HG02884 (cell line): ENCODE data around the gene AFG3L2.
"Not testable (repeated sequence)": the region's sequence is repeated elsewhere in the genome, so short reads cannot be mapped to it uniquely, and the experiment has no call there.

Experiments
- ATAC-seq: cut with Tn5 transposase; IDR thresholded peaks from one replicate; pipeline ENCODE4 v1.9.1; 2021; ENCODE audit warnings: mild to moderate bottlenecking, moderate library complexity; ENCODE audit not compliant: unreplicated experiment

The AFG3L2 gene

GRCh38 chr18:12376754-12377555 is at the start of gene AFG3L2:
Gene AFG3L2, minus strand, starts transcription at chr18:12377227. Its CDS starts 145 bp downstream, at chr18:12377082.
- peak; percentile 82 for ATAC-seq

GRCh38 chr18:12424252-12424651 is 47.2 kb upstream of the AFG3L2 start:
- no peak for ATAC-seq

- ATAC-seq: no peak
These were observed 46.8 kb upstream of the AFG3L2 start for GRCh38 chr18:12423820-12424219.

DNA sequence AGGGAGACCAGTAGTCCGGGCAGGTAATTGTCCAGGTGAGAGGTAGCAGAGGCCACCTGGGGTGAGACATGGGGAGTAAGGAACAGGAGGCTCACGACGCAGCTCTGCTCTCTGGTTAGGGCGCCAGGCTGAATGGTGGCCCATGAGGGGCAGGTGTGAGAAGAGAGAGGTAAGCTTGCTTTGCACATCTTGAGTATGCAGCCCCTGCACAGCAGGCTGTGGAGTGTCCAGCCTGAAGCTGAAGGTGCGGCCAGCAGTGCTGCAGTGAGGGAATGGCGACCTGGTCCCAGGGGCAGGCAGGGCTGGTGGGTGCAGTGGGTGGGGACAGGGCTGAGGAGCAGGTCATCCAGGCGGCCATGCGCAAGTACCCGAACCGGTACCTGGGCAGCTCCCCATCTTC is 46.4 kb upstream of the AFG3L2 start:
- ATAC-seq: no peak

DNA sequence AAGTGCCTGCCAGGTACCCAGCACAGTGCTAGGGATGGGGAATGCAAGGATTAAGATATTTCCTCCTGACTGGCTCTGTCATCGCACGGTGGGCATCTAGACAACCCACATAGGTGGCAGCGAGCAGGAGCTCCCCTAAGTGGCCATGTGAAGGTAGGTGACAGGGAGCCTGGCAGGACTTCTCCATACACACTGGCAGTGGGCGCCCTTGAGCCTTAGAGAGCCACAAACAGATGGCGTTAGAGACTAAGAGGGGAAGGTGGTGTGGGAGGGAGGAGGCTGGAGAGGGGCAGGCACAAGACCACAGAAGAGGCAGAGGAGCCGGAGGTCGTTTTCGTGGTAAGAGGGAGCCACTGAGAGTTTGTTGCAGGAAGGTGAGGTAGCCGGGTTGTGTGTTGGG is 45.9 kb upstream of the AFG3L2 start:
- ATAC-seq: no peak

- no peak for ATAC-seq
These were observed 44.7 kb upstream of the AFG3L2 start for GRCh38 chr18:12421732-12422131.

GRCh38 chr18:12420821-12421421 is 43.9 kb upstream of the AFG3L2 start:
- no peak for ATAC-seq

DNA sequence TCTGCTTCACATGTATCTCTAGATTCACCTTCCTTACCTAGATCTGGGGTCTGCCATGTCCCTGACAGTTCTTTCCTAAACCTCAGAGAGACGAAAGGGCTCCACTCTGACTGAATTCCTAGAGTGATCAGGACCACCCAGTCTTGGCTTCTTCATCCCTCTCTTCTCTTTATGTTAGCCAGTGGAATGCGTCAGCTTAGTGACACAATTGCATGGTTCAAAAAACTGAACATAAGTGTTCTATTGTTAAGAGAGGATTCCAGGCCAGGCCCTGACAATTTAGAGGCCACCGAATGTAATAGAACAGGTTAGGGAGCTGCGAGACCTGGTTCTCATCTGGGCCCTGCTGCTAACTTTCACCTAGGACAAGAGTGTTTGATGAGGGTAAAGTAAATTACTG is 40.7 kb upstream of the AFG3L2 start:
- ATAC-seq: no peak

DNA sequence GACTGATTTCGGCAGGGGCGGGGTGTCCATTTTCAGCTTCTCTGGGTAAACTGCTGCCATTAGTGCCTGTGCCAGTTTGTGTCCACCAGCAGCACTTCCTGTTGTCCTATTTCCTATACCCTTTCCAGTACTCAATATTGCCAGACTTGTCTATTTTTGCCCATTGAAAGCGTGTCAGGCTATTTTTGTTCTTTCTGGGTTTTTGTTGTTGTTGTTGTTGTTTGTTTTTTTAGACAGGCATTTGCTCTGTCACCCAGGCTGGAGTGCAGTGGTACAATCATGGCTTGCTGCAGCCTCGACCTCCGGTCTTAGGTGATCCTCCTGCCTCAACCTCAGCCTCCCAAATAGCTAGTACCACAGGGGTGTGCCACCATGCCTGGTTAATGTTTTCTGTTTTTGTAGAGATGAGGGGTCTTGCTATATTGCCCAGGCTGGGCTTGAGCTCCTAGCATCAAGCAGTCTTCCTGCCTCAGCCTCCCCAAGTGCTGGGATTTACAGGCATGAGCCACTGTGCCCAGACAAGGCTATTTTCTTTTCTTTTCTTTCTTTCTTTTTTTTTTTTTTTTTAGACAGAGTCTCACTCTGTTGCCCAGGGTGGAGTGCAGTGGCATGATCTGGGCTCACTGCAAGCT is 39.2 kb upstream of the AFG3L2 start:
- no peak for ATAC-seq

DNA sequence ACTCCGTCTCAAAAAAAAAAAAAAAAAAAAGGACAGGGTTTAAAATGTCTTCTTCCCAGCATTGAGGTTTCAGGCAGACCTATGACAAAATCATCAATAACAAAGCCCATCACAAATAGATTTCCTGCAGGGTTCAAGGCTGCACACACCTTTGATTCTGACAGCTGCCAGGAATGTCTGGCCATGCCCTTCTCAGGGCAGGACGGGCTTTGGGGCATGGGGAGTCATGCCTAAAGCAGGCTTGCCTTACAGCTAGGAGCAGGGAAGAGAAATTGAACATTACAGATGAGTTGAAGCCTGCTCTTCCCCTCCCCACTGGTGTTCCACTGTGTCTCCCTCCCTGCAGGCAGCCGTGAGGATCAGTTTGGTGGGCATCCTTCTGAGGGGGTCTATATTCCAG is 34.4 kb upstream of the AFG3L2 start:
- ATAC-seq: no peak

- ATAC-seq: not testable (repeated sequence)
These were observed 33.7 kb upstream of the AFG3L2 start for GRCh38 chr18:12410747-12411146.

GRCh38 chr18:12410081-12410481 is 33.1 kb upstream of the AFG3L2 start:
- ATAC-seq: no peak

GRCh38 chr18:12409469-12409868 is 32.4 kb upstream of the AFG3L2 start:
- no peak for ATAC-seq

- ATAC-seq: no peak
These were observed 31.3 kb upstream of the AFG3L2 start for GRCh38 chr18:12408247-12408869.

DNA sequence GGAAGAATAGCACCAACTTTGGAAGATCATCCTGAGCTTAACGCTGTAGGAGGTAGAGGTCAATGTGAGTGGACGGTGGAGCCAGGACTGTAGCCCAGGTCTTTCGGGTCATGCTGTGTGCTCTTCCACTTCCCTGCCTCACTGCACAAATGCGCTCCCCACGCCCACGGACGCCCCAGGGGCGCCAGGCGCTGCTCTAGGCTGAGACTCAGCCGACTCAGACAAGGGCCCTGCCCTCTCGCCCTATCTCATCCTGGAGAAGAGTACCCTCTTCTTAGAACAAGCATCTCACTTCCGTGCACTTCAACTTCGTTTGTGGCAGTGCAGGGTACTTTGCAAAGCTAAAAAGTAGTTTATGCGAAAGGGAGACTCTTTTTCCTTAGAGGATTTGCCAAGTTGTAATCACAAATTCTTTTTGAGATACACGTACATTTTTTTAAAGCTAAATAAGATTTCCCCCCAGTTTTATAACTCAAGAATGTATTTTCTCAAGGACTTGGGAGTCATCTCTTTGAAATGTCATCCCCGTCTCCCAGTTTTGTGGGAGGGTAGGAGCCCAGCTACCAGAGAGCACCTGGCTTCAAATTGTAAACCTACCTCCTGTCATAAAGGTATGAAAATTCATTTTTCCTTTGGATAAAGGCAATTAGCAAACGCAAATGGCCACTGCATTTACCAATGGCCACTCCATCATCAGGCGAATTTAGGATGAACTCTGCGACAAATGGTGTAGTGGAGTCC is 29.5 kb upstream of the AFG3L2 start:
- no peak for ATAC-seq

GRCh38 chr18:12405066-12405465 is 28.0 kb upstream of the AFG3L2 start:
- ATAC-seq: no peak

GRCh38 chr18:12403601-12404506 is 26.8 kb upstream of the AFG3L2 start:
- no peak for ATAC-seq

- ATAC-seq: no peak
These were observed 24.9 kb upstream of the AFG3L2 start for GRCh38 chr18:12401881-12402280.

DNA sequence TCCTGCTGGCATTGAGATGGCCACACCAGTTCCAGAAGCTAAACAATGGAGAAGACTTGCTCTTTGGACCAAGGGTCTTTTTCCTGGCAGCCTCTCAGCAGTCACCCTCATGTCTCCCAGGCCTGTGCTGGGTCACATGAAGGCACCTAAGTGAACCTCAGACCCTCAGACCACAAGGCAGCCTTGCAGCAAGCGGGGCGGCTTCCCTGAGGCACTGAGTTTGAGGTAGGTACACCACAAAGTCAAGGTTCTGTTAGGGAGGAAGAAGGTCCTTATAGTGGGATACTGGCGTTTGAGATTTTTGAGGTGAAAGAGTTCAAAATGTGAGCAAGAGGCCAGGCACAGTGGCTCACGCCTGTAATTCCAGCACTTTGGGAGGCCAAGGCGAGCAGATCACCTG is 22.2 kb upstream of the AFG3L2 start:
- no peak for ATAC-seq

DNA sequence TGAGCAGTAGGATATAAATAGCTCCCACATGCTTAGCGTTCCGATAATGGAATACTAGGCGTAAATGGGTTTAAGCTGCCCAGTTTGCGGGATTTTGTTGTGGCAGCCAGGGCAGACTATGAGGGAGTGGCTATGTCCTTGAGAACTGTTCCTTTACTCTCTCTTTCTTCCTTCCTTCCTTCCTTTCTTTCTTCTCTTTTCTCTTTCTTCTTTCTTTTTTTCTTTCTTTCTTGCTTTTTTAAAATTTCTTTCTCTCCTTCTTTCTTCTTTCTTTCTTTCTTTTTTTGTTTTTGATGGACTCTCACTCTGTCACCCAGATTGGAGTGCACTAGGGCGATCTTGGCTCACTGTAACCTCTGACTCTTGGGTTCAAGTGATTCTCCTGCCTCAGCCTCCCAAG is 21.6 kb upstream of the AFG3L2 start:
- ATAC-seq: no peak
